A549 (cell line): Measurements from ENCODE around the gene EXPH5.

Experiments used
- CEBPB ChIP-seq, 2 experiments: fragments of >200 bp in 1 of 2; sonication (Bioruptor Twin) in 1 of 2; formaldehyde crosslinking in 1 of 2; IDR thresholded peaks; 2 replicates each; pipeline ENCODE4 v1.6.1; 2012 to 2016
- EP300 ChIP-seq, 2 experiments: fragments of >200 bp; sonication (Bioruptor Twin); formaldehyde crosslinking; IDR thresholded peaks; 2 replicates in 1 of 2; 3 replicates in 1 of 2; pipeline ENCODE4 v1.6.1; 2016 to 2017
- SMC3 ChIP-seq: fragments of >200 bp; sonication (Bioruptor Twin); formaldehyde crosslinking; IDR thresholded peaks from 3 replicates; pipeline ENCODE4 v1.6.1; 2018; ENCODE audit warnings: inconsistent platforms
- SREBF2 ChIP-seq: fragments of 450-650 bp; IDR thresholded peaks from 2 replicates; pipeline ENCODE4 v1.6.1; 2014; ENCODE audit warnings: mild to moderate bottlenecking, moderate library complexity
- TF ChIP-seq, protein P1 (sequence below): fragments of >200 bp; sonication (Bioruptor Twin); formaldehyde crosslinking; IDR thresholded peaks from 3 replicates; pipeline ENCODE4 v1.5.1; 2016
- TF ChIP-seq, protein P2 (sequence below): fragments of 150-350 bp; IDR thresholded peaks from 2 replicates; pipeline ENCODE4 v1.6.1; 2014; ENCODE audit warnings: low read depth, mild to moderate bottlenecking, low read length

DNA sequence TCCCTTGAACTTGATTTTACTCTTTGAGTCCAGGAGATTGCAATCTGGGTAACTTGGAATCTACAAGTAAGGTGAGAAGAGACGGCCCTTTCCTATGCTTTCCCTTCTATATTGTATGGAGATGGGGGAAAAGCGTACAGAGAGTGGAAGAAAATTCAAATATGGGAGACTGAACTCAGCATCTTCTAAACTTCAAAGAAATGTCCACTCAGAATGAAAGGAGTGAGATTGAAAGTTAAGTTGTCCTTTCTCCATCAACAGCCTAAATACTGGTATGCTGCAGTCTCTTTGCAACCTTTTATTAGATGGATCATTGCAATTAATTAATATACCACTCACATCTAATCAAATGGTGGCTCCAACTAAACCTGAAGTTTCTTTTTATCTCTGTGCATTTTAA is 6.4 kb upstream of the EXPH5 start:
- TF ChIP-seq SREBF2 (no peak), CEBPB (IDR thresholded peaks at IDR 0.05) (no peak), EP300 (IDR thresholded peaks at IDR 0.05) (no peak), SMC3 (no peak)
- TF ChIP-seq, protein P1, sequence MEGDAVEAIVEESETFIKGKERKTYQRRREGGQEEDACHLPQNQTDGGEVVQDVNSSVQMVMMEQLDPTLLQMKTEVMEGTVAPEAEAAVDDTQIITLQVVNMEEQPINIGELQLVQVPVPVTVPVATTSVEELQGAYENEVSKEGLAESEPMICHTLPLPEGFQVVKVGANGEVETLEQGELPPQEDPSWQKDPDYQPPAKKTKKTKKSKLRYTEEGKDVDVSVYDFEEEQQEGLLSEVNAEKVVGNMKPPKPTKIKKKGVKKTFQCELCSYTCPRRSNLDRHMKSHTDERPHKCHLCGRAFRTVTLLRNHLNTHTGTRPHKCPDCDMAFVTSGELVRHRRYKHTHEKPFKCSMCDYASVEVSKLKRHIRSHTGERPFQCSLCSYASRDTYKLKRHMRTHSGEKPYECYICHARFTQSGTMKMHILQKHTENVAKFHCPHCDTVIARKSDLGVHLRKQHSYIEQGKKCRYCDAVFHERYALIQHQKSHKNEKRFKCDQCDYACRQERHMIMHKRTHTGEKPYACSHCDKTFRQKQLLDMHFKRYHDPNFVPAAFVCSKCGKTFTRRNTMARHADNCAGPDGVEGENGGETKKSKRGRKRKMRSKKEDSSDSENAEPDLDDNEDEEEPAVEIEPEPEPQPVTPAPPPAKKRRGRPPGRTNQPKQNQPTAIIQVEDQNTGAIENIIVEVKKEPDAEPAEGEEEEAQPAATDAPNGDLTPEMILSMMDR, result no peak
- TF ChIP-seq, protein P2, sequence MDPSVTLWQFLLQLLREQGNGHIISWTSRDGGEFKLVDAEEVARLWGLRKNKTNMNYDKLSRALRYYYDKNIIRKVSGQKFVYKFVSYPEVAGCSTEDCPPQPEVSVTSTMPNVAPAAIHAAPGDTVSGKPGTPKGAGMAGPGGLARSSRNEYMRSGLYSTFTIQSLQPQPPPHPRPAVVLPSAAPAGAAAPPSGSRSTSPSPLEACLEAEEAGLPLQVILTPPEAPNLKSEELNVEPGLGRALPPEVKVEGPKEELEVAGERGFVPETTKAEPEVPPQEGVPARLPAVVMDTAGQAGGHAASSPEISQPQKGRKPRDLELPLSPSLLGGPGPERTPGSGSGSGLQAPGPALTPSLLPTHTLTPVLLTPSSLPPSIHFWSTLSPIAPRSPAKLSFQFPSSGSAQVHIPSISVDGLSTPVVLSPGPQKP, result no peak
